Mesodermal cell (in vitro differentiated cells): Measurements from ENCODE around the gene TGM3.

Source experiments
- H3K27ac ChIP-seq: 2 replicates; pipeline ENCODE4 v1.7.0; 2013; ENCODE audit warnings: mild to moderate bottlenecking, low read depth, low read length, moderate library complexity; ENCODE audit not compliant: severe bottlenecking
- H3K36me3 ChIP-seq: 2 replicates; pipeline ENCODE4 v1.7.1; 2013; ENCODE audit warnings: mild to moderate bottlenecking, low read length, moderate library complexity; ENCODE audit not compliant: control insufficient read depth, insufficient read depth
- H3K4me1 ChIP-seq: one replicate; pipeline ENCODE4 v1.7.1; 2013; ENCODE audit warnings: mild to moderate bottlenecking, low read length; ENCODE audit not compliant: insufficient read depth, control insufficient read depth, poor library complexity, severe bottlenecking
- H3K4me3 ChIP-seq: 2 replicates; pipeline ENCODE4 v1.7.0; 2013; ENCODE audit warnings: low read length, control low read depth, mild to moderate bottlenecking; ENCODE audit not compliant: insufficient read depth, poor library complexity, severe bottlenecking; ENCODE audit errors: extremely low read depth
- H3K9me3 ChIP-seq: 2 replicates; pipeline ENCODE4 v1.7.1; 2013; ENCODE audit warnings: mild to moderate bottlenecking, low read length, moderate library complexity; ENCODE audit not compliant: control insufficient read depth
- WGBS, 2 experiments: methylation state at CpG; one replicate each; pipeline ENCODE4 v1.1.5; 2013; ENCODE audit warnings: missing lambda C conversion rate in 2 of 2; ENCODE audit not compliant: insufficient coverage in 2 of 2; 5-methylcytosine and 5-hydroxymethylcytosine counted together

Gene TGM3

GRCh38 chr20:2285193-2285592 lies 10.6 kb upstream of the TGM3 start:
- Histone ChIP-seq H3K9me3 (no peaks in the 10 kb centered on the region), H3K4me1 (peaks cover 24% of the 10 kb centered on the region), H3K4me3 (no peak overlapping the region), H3K36me3 (no peaks in the 10 kb centered on the region), H3K27ac (peak overlapping the region; percentile 64)
- 86 to 100% methylated on average over 1 to 2 of the region's 2 CpGs for WGBS, 2 experiments

- 94 to 95% methylated on average over 2 to 4 of the region's 4 CpGs for WGBS, 2 experiments
- H3K27ac ChIP-seq, result no peak overlapping the region
- no peak overlapping the region for H3K4me3 ChIP-seq
- H3K4me1 ChIP-seq, result peaks cover 24% of the 10 kb centered on the region
- H3K9me3 ChIP-seq, result no peaks in the 10 kb centered on the region
- H3K36me3 ChIP-seq, result no peaks in the 10 kb centered on the region
These were observed 10.2 kb upstream of the TGM3 start for GRCh38 chr20:2285613-2286012.

GRCh38 chr20:2287504-2287903 lies 8.3 kb upstream of the TGM3 start:
- no peaks in the 10 kb centered on the region for H3K36me3 ChIP-seq
- WGBS, 2 experiments, result 100% methylated on average over 1 of the region's 3 CpGs; no CpG with 5 or more reads in 1 of the 2 experiments
- no peaks in the 10 kb centered on the region for H3K9me3 ChIP-seq
- H3K4me3 ChIP-seq, result no peak overlapping the region
- H3K4me1 ChIP-seq, result peaks cover 24% of the 10 kb centered on the region
- H3K27ac ChIP-seq, result no peak overlapping the region

- peaks cover 22% of the 10 kb centered on the region for H3K4me1 ChIP-seq
- no peak overlapping the region for H3K4me3 ChIP-seq
- H3K27ac ChIP-seq, result peak overlapping the region; percentile 72
- H3K36me3 ChIP-seq, result no peaks in the 10 kb centered on the region
- H3K9me3 ChIP-seq, result no peaks in the 10 kb centered on the region
- WGBS, 2 experiments, result 73 to 78% methylated on average over 10 to 11 of the region's 11 CpGs
These were observed 6.3 kb upstream of the TGM3 start for GRCh38 chr20:2289475-2289874.

GRCh38 chr20:2290486-2290885 lies 5.3 kb upstream of the TGM3 start:
- H3K9me3 ChIP-seq, result no peaks in the 10 kb centered on the region
- H3K36me3 ChIP-seq, result no peaks in the 10 kb centered on the region
- peaks cover 12% of the 10 kb centered on the region for H3K4me1 ChIP-seq
- 98% methylated on average over 3 to 5 of the region's 5 CpGs for WGBS, 2 experiments
- no peak overlapping the region for H3K4me3 ChIP-seq
- peak overlapping the region; percentile 72 for H3K27ac ChIP-seq

- no peak overlapping the region for H3K4me3 ChIP-seq
- H3K4me1 ChIP-seq, result peaks cover 19% of the 10 kb centered on the region
- no peaks in the 10 kb centered on the region for H3K9me3 ChIP-seq
- no peaks in the 10 kb centered on the region for H3K36me3 ChIP-seq
- no peak overlapping the region for H3K27ac ChIP-seq
- 94 to 98% methylated on average over 5 to 6 of the region's 8 CpGs for WGBS, 2 experiments
These were observed 3.2 kb upstream of the TGM3 start for GRCh38 chr20:2292416-2293110.

GRCh38 chr20:2293486-2293885 lies 2.3 kb upstream of the TGM3 start:
- H3K36me3 ChIP-seq, result no peaks in the 10 kb centered on the region
- H3K4me1 ChIP-seq, result peaks cover 19% of the 10 kb centered on the region
- 95 to 97% methylated on average over 5 to 7 of the region's 11 CpGs for WGBS, 2 experiments
- H3K9me3 ChIP-seq, result no peaks in the 10 kb centered on the region
- no peak overlapping the region for H3K27ac ChIP-seq
- no peak overlapping the region for H3K4me3 ChIP-seq

- Histone ChIP-seq H3K9me3 (no peaks in the 10 kb centered on the region), H3K4me3 (no peak overlapping the region), H3K36me3 (no peaks in the 10 kb centered on the region), H3K4me1 (peaks cover 16% of the 10 kb centered on the region), H3K27ac (no peak overlapping the region)
- 90 to 96% methylated on average over 4 of the region's 4 CpGs for WGBS, 2 experiments
These were observed 1.8 kb upstream of the TGM3 start for GRCh38 chr20:2293971-2294370.

GRCh38 chr20:2295286-2295685 lies 515 bp upstream of the TGM3 start:
- Histone ChIP-seq H3K36me3 (no peaks in the 10 kb centered on the region), H3K4me3 (no peak overlapping the region), H3K27ac (no peak overlapping the region), H3K4me1 (peaks cover 9% of the 10 kb centered on the region), H3K9me3 (no peaks in the 10 kb centered on the region)
- 30 to 50% methylated on average over 2 of the region's 7 CpGs for WGBS, 2 experiments

- Histone ChIP-seq H3K9me3 (no peaks in the 10 kb centered on the region), H3K36me3 (no peaks in the 10 kb centered on the region), H3K4me3 (no peak overlapping the region), H3K4me1 (peaks cover 9% of the 10 kb centered on the region), H3K27ac (no peak overlapping the region)
- 67 to 72% methylated on average over 4 to 5 of the region's 5 CpGs for WGBS, 2 experiments
These were observed 939 bp downstream of the TGM3 start for GRCh38 chr20:2296524-2297356.

GRCh38 chr20:2297357-2297728 lies 1.5 kb downstream of the TGM3 start:
- H3K27ac ChIP-seq, result no peak overlapping the region
- 47 to 53% methylated on average over 5 to 7 of the region's 7 CpGs for WGBS, 2 experiments
- H3K4me3 ChIP-seq, result no peak overlapping the region
- no peaks in the 10 kb centered on the region for H3K36me3 ChIP-seq
- peaks cover 9% of the 10 kb centered on the region for H3K4me1 ChIP-seq
- no peaks in the 10 kb centered on the region for H3K9me3 ChIP-seq
